ENCODE results near the gene TCHHL1. TPM values are rescaled to one million over a fixed set of nuclear protein-coding genes. Genes with fewer than 3 reads are reported as not detected.

TCHHL1 gene
- total RNA-seq, 1 donor from 2014 or later = 6.5 TPM

GRCh38 chr1:152107984-152108881 lies 19.4 kb upstream of the TCHHL1 start:
- no peaks in the 10 kb centered on the region for H3K4me1 Mint-ChIP-seq (ENCODE audit: unreplicated experiment)
- no peak for DNase-seq (ENCODE audit: extremely low spot score, unreplicated experiment)
- H3K27me3 Mint-ChIP-seq = peaks cover 14% of the 10 kb centered on the region
- no peaks in the 10 kb centered on the region for H3K9me3 Mint-ChIP-seq
- no peak for TF ChIP-seq CTCF (conservative IDR thresholded peaks at IDR 0.05)
- no peak overlapping the region for H3K4me3 Mint-ChIP-seq
- peaks cover 8% of the 10 kb centered on the region for H3K36me3 Mint-ChIP-seq
- H3K27ac Mint-ChIP-seq = peak overlapping the region; percentile 80

- Mint-ChIP-seq H3K36me3 (peaks cover 8% of the 10 kb centered on the region), H3K27me3 (peaks cover 18% of the 10 kb centered on the region), H3K4me3 (no peak overlapping the region), H3K4me1 (ENCODE audit: unreplicated experiment) (no peaks in the 10 kb centered on the region), H3K27ac (peak overlapping the region; percentile 80), H3K9me3 (no peaks in the 10 kb centered on the region)
- no peak for DNase-seq (ENCODE audit: extremely low spot score, unreplicated experiment)
- no peak for TF ChIP-seq CTCF (conservative IDR thresholded peaks at IDR 0.05)
Measured at GRCh38 chr1:152107031-152107983, 18.4 kb upstream of the TCHHL1 start.

- Mint-ChIP-seq H3K4me3 (no peak overlapping the region), H3K27ac (no peak overlapping the region), H3K27me3 (peaks cover 27% of the 10 kb centered on the region), H3K4me1 (ENCODE audit: unreplicated experiment) (no peaks in the 10 kb centered on the region), H3K36me3 (peaks cover 8% of the 10 kb centered on the region), H3K9me3 (no peaks in the 10 kb centered on the region)
- TF ChIP-seq CTCF (conservative IDR thresholded peaks at IDR 0.05) = no peak
- DNase-seq (ENCODE audit: extremely low spot score, unreplicated experiment) = no peak
Measured at GRCh38 chr1:152104854-152105253, 16.0 kb upstream of the TCHHL1 start.

- Mint-ChIP-seq H3K4me3 (no peak overlapping the region), H3K4me1 (ENCODE audit: unreplicated experiment) (no peaks in the 10 kb centered on the region), H3K27me3 (peaks cover 28% of the 10 kb centered on the region), H3K9me3 (no peaks in the 10 kb centered on the region), H3K36me3 (no peaks in the 10 kb centered on the region), H3K27ac (no peak overlapping the region)
- TF ChIP-seq CTCF (conservative IDR thresholded peaks at IDR 0.05) = no peak
- DNase-seq (ENCODE audit: extremely low spot score, unreplicated experiment) = no peak
Measured at GRCh38 chr1:152096931-152097330, 8.1 kb upstream of the TCHHL1 start.

GRCh38 chr1:152086760-152087159 lies 2.1 kb downstream of the TCHHL1 start:
- H3K27me3 Mint-ChIP-seq = peaks cover 7% of the 10 kb centered on the region
- no peaks in the 10 kb centered on the region for H3K36me3 Mint-ChIP-seq
- H3K4me1 Mint-ChIP-seq (ENCODE audit: unreplicated experiment) = no peaks in the 10 kb centered on the region
- DNase-seq (ENCODE audit: extremely low spot score, unreplicated experiment) = no peak
- H3K27ac Mint-ChIP-seq = no peak overlapping the region
- H3K4me3 Mint-ChIP-seq = no peak overlapping the region
- no peaks in the 10 kb centered on the region for H3K9me3 Mint-ChIP-seq
- TF ChIP-seq CTCF (conservative IDR thresholded peaks at IDR 0.05) = no peak
